ENCODE results near the gene ADAM20. TPM values are rescaled to one million over a fixed set of nuclear protein-coding genes. Genes with fewer than 3 reads are reported as not detected.
"Not testable (repeated sequence)": the region's sequence is repeated elsewhere in the genome, so short reads cannot be mapped to it uniquely, and the experiment has no call there.

Gene ADAM20
- total RNA-seq, 1 experiment from 2014 or later, result 0.10 TPM

DNA sequence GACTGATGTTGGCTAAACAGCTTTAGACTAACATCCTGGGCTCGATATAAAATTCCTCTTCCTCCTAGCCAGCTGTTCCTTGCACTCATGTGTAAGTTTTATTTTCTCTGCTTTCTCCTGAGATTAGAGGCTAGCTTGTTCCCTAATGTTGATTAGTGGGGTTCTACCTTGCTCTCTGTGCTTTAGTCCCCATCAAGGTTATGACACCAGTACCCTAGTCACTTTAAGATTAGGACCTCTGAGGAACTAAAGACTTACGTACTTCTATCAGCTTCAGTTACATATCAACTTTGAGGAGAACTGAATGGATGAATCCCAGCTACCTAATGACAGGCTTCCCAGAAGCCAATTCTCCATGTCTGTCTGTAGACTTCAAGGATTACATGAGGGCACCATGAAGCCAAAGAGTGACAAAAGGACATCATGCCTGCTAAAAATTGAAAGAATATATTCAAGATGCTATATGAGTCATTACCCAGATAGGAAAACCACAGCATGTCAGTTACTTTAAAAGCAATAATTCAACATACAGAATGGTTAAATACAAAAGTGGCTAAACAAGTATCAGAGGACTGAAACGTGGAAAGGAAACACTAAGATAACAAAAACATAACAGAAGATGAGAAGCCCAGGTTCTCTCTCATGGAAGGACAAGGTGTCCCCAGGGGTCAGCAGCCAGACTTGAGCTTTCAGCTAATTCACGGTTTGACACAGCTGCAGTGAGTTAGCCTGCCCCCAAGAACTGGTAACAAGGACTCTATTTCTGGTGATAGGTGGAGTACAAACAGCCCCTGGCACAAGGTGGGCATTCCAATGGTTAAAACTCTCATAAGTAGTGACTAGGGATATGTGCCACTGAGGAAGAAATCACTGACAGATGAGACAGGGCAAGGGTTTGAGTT is 20.4 kb downstream of the ADAM20 start:
- DNase-seq, result no peak
- H3K36me3 ChIP-seq (replicated peaks; ENCODE audit: control insufficient read depth, insufficient read depth, low read length), result no peaks in the 10 kb centered on the region
- no peaks in the 10 kb centered on the region for H3K27me3 ChIP-seq (ENCODE audit: control insufficient read depth, insufficient read depth, low read length)
- no peak overlapping the region for H3K4me3 ChIP-seq (ENCODE audit: insufficient read depth, low read depth, low read length)

DNA sequence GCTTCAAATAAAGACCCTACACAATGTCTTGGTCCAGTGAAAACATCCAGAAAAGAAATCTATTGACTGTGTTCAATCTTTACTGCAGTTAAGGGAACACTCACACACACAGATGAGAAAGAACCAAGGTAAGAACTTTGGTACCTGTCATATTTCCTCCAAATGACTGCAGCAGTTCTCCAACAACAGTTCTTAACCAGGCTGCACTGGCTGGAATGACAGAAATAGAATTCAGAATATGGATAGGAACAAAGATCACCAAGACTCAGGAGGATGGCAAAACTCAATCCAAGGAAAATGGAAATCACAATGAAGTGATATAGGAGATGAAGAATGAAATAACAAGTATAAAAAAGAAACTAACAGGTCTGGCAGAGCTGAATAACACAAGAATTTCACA is 36.6 kb downstream of the ADAM20 start:
- DNase-seq, result no peak
- Histone ChIP-seq H3K36me3 (replicated peaks; ENCODE audit: control insufficient read depth, insufficient read depth, low read length) (no peaks in the 10 kb centered on the region), H3K4me3 (ENCODE audit: insufficient read depth, low read depth, low read length) (no peak overlapping the region), H3K27me3 (ENCODE audit: control insufficient read depth, insufficient read depth, low read length) (no peaks in the 10 kb centered on the region)

DNA sequence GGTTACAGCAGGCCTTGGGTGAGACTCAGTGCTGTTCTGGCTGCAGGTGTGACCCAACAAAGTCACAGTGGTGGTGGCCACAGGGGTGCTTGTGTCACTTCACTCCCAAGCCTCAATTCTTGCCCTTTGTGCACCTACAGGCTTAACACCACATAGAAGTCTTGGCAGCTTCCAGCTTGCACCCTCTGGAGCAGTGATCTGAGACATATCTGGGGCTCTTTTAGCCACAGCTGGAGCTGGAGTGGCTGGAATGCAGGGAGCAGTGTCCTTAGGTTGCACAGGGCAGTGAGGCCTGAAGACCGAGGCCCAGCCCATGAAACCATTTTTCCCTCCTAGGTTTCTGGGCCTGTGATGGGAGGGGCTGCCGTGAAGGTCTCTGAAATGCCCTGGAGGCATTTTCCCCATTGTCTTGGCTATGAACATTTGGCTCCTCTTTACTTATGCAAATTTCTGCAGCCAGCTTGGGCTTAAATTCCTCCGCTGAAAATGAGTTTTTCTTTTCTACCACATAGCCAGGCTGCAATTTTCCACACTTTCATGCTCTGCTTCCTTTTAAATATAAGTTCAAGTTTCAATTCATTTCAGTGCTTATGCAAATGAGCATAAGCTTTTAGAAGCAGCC is 45.1 kb downstream of the ADAM20 start:
- no peak overlapping the region for H3K4me3 ChIP-seq (ENCODE audit: insufficient read depth, low read depth, low read length)
- DNase-seq, result no peak
- no peaks in the 10 kb centered on the region for H3K27me3 ChIP-seq (ENCODE audit: control insufficient read depth, insufficient read depth, low read length)
- H3K36me3 ChIP-seq (replicated peaks; ENCODE audit: control insufficient read depth, insufficient read depth, low read length), result no peaks in the 10 kb centered on the region

DNA sequence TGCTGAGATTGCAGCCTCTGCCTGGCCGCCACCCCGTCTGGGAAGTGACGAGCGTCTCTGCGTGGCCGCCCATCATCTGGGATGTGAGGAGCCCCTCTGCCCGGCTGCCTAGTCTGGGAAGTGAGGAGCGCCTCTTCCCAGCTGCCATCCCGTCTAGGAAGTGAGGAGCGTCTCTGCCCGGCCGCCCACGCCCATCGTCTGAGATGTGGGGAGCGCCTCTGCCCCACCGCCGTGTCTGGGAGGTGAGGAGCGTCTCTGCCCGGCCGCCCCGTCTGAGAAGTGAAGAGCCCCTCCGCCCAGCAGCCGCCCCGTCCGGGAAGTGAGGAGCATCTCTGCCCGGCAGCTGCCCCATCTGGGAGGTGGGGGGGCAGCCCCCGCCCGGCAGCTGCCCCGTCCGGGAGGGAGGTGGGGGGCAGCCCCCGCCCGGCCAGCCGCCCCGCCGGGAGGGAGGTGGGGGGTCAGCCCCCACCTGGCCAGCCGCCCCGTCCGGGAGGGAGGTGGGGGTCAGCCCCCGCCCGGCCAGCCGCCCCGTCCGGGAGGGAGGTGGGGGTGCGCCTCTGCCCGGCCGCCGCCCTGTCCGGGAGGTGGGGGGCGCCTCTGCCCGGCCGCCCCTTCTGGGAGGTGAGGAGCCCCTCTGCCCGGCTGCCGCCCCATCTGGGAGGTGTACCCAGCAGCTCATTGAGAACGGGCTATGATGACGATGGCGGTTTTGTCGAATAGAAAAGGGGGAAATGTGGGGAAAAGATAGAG is 57.3 kb downstream of the ADAM20 start:
- H3K36me3 ChIP-seq (replicated peaks; ENCODE audit: control insufficient read depth, insufficient read depth, low read length); DNase-seq; H3K27me3 ChIP-seq (ENCODE audit: control insufficient read depth, insufficient read depth, low read length); H3K4me3 ChIP-seq (ENCODE audit: insufficient read depth, low read depth, low read length): not testable (repeated sequence)

DNA sequence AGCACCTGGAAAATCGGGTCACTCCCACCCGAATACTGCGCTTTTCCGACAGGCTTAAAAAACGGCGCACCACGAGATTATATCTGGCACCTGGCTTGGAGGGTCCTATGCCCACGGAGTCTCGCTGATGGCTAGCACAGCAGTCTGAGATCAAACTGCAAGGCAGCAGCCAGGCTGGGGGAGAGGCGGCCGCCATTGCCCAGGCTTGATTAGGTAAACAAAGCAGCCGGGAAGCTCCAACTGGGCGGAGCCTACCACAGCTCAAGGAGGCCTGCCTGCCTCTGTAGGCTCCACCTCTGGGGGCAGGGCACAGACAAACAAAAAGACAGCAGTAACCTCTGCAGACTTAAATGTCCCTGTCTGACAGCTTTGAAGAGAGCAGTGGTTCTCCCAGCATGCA is 59.3 kb downstream of the ADAM20 start:
- not testable (repeated sequence) for DNase-seq; H3K36me3 ChIP-seq (replicated peaks; ENCODE audit: control insufficient read depth, insufficient read depth, low read length); H3K27me3 ChIP-seq (ENCODE audit: control insufficient read depth, insufficient read depth, low read length); H3K4me3 ChIP-seq (ENCODE audit: insufficient read depth, low read depth, low read length)

DNA sequence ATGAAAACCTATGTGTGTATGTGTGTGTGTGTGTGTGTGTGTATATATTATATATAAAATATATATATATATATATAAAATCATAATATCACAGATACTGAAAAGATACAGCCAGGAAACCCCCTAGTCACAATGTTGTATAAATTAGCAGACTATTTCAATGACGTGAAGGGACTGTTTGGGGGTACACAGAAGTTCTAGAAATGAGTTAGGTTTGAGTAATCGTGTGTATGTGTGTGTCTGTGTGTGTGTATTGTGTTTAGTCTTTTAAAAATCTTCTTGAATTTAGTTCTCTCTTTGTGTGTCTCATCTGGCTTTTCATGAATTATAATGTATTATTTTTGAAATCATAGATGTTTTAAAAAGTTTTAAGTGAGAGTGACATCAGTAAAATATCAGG is 61.0 kb downstream of the ADAM20 start:
- DNase-seq, result no peak
- H3K27me3 ChIP-seq (ENCODE audit: control insufficient read depth, insufficient read depth, low read length), result no peaks in the 10 kb centered on the region
- H3K4me3 ChIP-seq (ENCODE audit: insufficient read depth, low read depth, low read length), result no peak overlapping the region
- H3K36me3 ChIP-seq (replicated peaks; ENCODE audit: control insufficient read depth, insufficient read depth, low read length), result no peaks in the 10 kb centered on the region

Other genes starting within 250 kb of the ADAM20 start
- 33.9 and 34.0 TPM in 2 replicates for gene COX16, start 175.3 kb downstream of the ADAM20 start, total RNA-seq (2014; rRNA removed; shearing (Covaris generic))
- gene SYNJ2BP, start 117.9 kb downstream of the ADAM20 start, total RNA-seq (2014; rRNA removed; shearing (Covaris generic)), result 14.5 and 16.8 TPM in 2 replicates
- gene ADAM21, start 82.8 kb downstream of the ADAM20 start, total RNA-seq (2014; rRNA removed; shearing (Covaris generic)), result 0.03 TPM in 1 of 2 replicates, not detected in the other
- gene MED6, start 65.7 kb upstream of the ADAM20 start, total RNA-seq (2014; rRNA removed; shearing (Covaris generic)), result 29.5 and 38.8 TPM in 2 replicates
- gene TTC9, start 106.9 kb upstream of the ADAM20 start, total RNA-seq (2014; rRNA removed; shearing (Covaris generic)), result 12.1 and 14.9 TPM in 2 replicates

All from H7 (cell line).